HepG2 (cell line): ENCODE results near the gene AAGAB. TPM values are rescaled to one million over a fixed set of nuclear protein-coding genes. Genes with fewer than 3 reads are reported as not detected.

Experiments used
- ATAC-seq: fragments of 200-7000 bp; cut with Tn5 transposase; 3 replicates; pipeline ENCODE4 v1.9.1; 2020; ENCODE audit warnings: mild to moderate bottlenecking, moderate library complexity
- BruUV-seq: library from RNA; stranded (reverse); fragments of 400-500 nt; replicated peaks from 2 replicates; lab custom pipeline; 2021; lab: Mats Ljungman, UMichigan
- CTCF ChIA-PET: fragments of 300-600 bp; formaldehyde crosslinking; extraction: SDS; loops from one replicate; lab custom pipeline; 2021; ENCODE audit warnings: low total read pairs, inconsistent platforms, low intra/inter-chr PET ratio; lab: Yijun Ruan, JAX
- POLR2A ChIA-PET: fragments of 350-600 bp; sonication (Branson Sonifier 250); formaldehyde crosslinking; loops from one replicate; lab custom pipeline; 2020; ENCODE audit warnings: antibody characterized with exemption, inconsistent platforms; lab: Yijun Ruan, JAX
- DNase-seq: peaks from one replicate; pipeline ENCODE4 v3.0.0-alpha.2; 2015; ENCODE audit warnings: low spot score
- FAIRE-seq: peaks from 3 replicates; lab custom pipeline; 2011; peaks lifted over from hg19 to GRCh38; lab: Jason Lieb, UNC
- H2AFZ ChIP-seq: one replicate; pipeline ENCODE4 v1.6.1; 2011; ENCODE audit warnings: low read length, inconsistent platforms
- H3K27ac ChIP-seq: fragments of 300-600 bp; 3 replicates; pipeline ENCODE4 v1.8.0; 2011; ENCODE audit warnings: mixed run types, mild to moderate bottlenecking, mixed read lengths, low read length, inconsistent platforms; ENCODE audit not compliant: insufficient read depth; ENCODE audit errors: extremely low read length
- H3K27me3 ChIP-seq, 2 experiments: fragments of 200-600 bp in 1 of 2; 2 replicates in 1 of 2; 3 replicates in 1 of 2; pipeline versions ENCODE4 v1.6.0 to v1.8.0; 2011; ENCODE audit warnings: low read length in 2 of 2, mild to moderate bottlenecking in 2 of 2, moderate library complexity in 2 of 2, inconsistent platforms in 1 of 2; ENCODE audit not compliant: insufficient read depth in 2 of 2, control insufficient read depth in 1 of 2
- H3K36me3 ChIP-seq, 2 experiments: fragments of 200-600 bp in 1 of 2; replicated peaks in 1 of 2; 2 replicates in 1 of 2; 3 replicates in 1 of 2; pipeline versions ENCODE4 v1.5.1 to v1.8.0; 2011; ENCODE audit warnings: low read length in 2 of 2, inconsistent platforms in 1 of 2; ENCODE audit not compliant: insufficient read depth in 2 of 2, control insufficient read depth in 1 of 2
- H3K4me1 ChIP-seq: 2 replicates; pipeline ENCODE4 v1.5.1; 2012; ENCODE audit warnings: low read length, inconsistent platforms; ENCODE audit not compliant: insufficient read depth
- H3K4me2 ChIP-seq: 2 replicates; pipeline ENCODE4 v1.6.0; 2011; ENCODE audit warnings: low read depth, low read length, inconsistent platforms
- H3K4me3 ChIP-seq, 3 experiments: fragments of 200-600 bp in 1 of 3; sonication (generic), shearing (Covaris generic) in 1 of 3; replicated peaks in 1 of 3; 2 replicates each; pipeline ENCODE4 v1.5.1; 2011 to 2016; ENCODE audit warnings: low read length in 3 of 3, inconsistent platforms in 2 of 3, low read depth in 2 of 3, mild to moderate bottlenecking in 2 of 3, control low read depth in 1 of 3, mixed read lengths in 1 of 3; ENCODE audit not compliant: insufficient read depth in 1 of 3
- H3K79me2 ChIP-seq: one replicate; pipeline ENCODE4 v1.6.1; 2011; ENCODE audit warnings: low read length, inconsistent platforms; ENCODE audit not compliant: insufficient read depth
- H3K9ac ChIP-seq: 2 replicates; pipeline ENCODE4 v1.6.0; 2011; ENCODE audit warnings: mild to moderate bottlenecking, low read depth, low read length, inconsistent platforms; ENCODE audit not compliant: insufficient read depth
- H3K9me3 ChIP-seq: 2 replicates; pipeline ENCODE4 v1.5.1; 2012; ENCODE audit warnings: mild to moderate bottlenecking, low read length
- H4K20me1 ChIP-seq: 2 replicates; pipeline ENCODE4 v1.6.0; 2011; ENCODE audit warnings: inconsistent platforms, mild to moderate bottlenecking, low read length, moderate library complexity; ENCODE audit not compliant: insufficient read depth
- BCLAF1 ChIP-seq: fragments of 450-650 bp; IDR thresholded peaks from 2 replicates; pipeline ENCODE4 v1.6.1; 2017; ENCODE audit warnings: mild to moderate bottlenecking
- FOXM1 ChIP-seq: sonication (generic); formaldehyde crosslinking; IDR thresholded peaks from 2 replicates; pipeline ENCODE4 v1.5.0; 2020; ENCODE audit warnings: missing genetic modification reagents
- MAZ ChIP-seq, 2 experiments: sonication (generic) in 1 of 2; formaldehyde crosslinking in 1 of 2; IDR thresholded peaks; 2 replicates each; pipeline versions ENCODE4 v1.5.0 to v1.6.1; 2012 to 2020; ENCODE audit warnings: low read depth in 2 of 2, mild to moderate bottlenecking in 2 of 2, borderline replicate concordance in 1 of 2, improper control_type of control experiment in 1 of 2, low read length in 1 of 2, missing genetic modification reagents in 1 of 2, moderate library complexity in 1 of 2
- NCOR1 ChIP-seq: fragments of 200-600 bp; sonication (generic); IDR thresholded peaks from 2 replicates; pipeline ENCODE4 v1.7.0; 2017; ENCODE audit warnings: antibody characterized with exemption, low read length, borderline replicate concordance
- NFE2 ChIP-seq: sonication (generic); formaldehyde crosslinking; IDR thresholded peaks from 2 replicates; pipeline ENCODE4 v1.4.0; 2020; ENCODE audit warnings: missing genetic modification reagents
- REXO4 ChIP-seq: sonication (generic); formaldehyde crosslinking; IDR thresholded peaks from 2 replicates; pipeline ENCODE4 v1.8.0; 2022; ENCODE audit warnings: missing genetic modification reagents, mild to moderate bottlenecking, borderline replicate concordance
- SKIL ChIP-seq: sonication (generic); formaldehyde crosslinking; IDR thresholded peaks from 2 replicates; pipeline ENCODE4 v1.8.0; 2022; ENCODE audit warnings: missing genetic modification reagents, mild to moderate bottlenecking, moderate library complexity, borderline replicate concordance
- ZC3H13 ChIP-seq: sonication (generic); formaldehyde crosslinking; IDR thresholded peaks from 2 replicates; pipeline ENCODE4 v1.8.1; 2023; ENCODE audit warnings: mild to moderate bottlenecking, missing genetic modification reagents, moderate library complexity
- ZFP90 ChIP-seq: sonication (generic); formaldehyde crosslinking; IDR thresholded peaks from 2 replicates; pipeline ENCODE4 v1.8.0; 2022; ENCODE audit warnings: missing genetic modification reagents, mild to moderate bottlenecking, inconsistent platforms, borderline replicate concordance
- ZNF709 ChIP-seq: sonication (generic); formaldehyde crosslinking; IDR thresholded peaks from 2 replicates; pipeline ENCODE4 v1.5.0; 2020; ENCODE audit warnings: mild to moderate bottlenecking, missing genetic modification reagents
- ZNF781 ChIP-seq: sonication (generic); formaldehyde crosslinking; IDR thresholded peaks from 2 replicates; pipeline ENCODE4 v1.5.1; 2020; ENCODE audit warnings: borderline replicate concordance, mild to moderate bottlenecking, missing genetic modification reagents; ENCODE audit errors: not compliant biosample characterization
- WGBS: methylation state at CpG from one replicate; pipeline ENCODE4 v1.1.6; 2017; ENCODE audit warnings: low lambda C conversion rate; 5-methylcytosine and 5-hydroxymethylcytosine counted together
- in situ Hi-C: cut with HindIII; loops from 2 replicates; pipeline ENCODE4 v1.10.0; 2017; ENCODE audit warnings: low pct_unique_long_range_greater_than_20kb; ENCODE audit not compliant: extremely low pct_ligation_motif_present
- intact Hi-C: fragments of 100-400 bp; cut with micrococcal nuclease; formaldehyde crosslinking; loops from one replicate; pipeline ENCODE4 v1.10.0; 2022; ENCODE audit not compliant: unreplicated experiment
- polyA plus RNA-seq, 8 experiments: library from polyadenylated mRNA; depleted of rRNA in 3 of 8; stranded (reverse) in 7 of 8; unstranded in 1 of 8; fragments of >200 nt; fragmentation: Illumina TruSeq in 4 of 8; extraction: Trizol in 4 of 8; gene quantifications; 2 replicates each; pipeline versions ENCODE4 v1.2.1 to v1.2.3, GENCODE V29; 2011 to 2016; ENCODE audit warnings: low read depth in 4 of 8, missing spikeins in 1 of 8, mixed read lengths in 1 of 8; ENCODE audit not compliant: insufficient read depth in 1 of 8
- total RNA-seq, 5 experiments: library from RNA; depleted of rRNA; stranded (reverse); fragments of >200 nt; fragmentation: Illumina TruSeq; extraction: Trizol; gene quantifications; 2 replicates each; pipeline ENCODE4 v1.2.3, GENCODE V29; 2016; ENCODE audit warnings: low read depth in 1 of 5

The AAGAB gene
- total and polyA plus RNA-seq, 2 of the 13 experiments (the other 11 are each of a cell fraction or from before 2014, with no cell fraction given), result 8.0 to 34.9 TPM

GRCh38 chr15:67241132-67241855 is 13.2 kb downstream of the AAGAB start:
- 88% methylated on average over 4 of the region's 4 CpGs for WGBS
- H3K9me3 ChIP-seq, result no peaks in the 10 kb centered on the region
- H3K27ac ChIP-seq, result no peak overlapping the region
- H4K20me1 ChIP-seq, result no peaks in the 10 kb centered on the region; the same call in 1 of the 2 replicates
- TF ChIP-seq NCOR1 (no peak), SKIL (CRISPR knock-in tag) (no peak), BCLAF1 (no peak), ZNF781 (CRISPR knock-in tag) (no peak), REXO4 (no peak), MAZ (IDR thresholded peaks at IDR 0.05; ENCODE audit: borderline replicate concordance, low read depth, low read length) (no peak), MAZ (CRISPR knock-in tag; IDR thresholded peaks at IDR 0.05; ENCODE audit: low read depth) (no peak), ZNF709 (CRISPR knock-in tag) (no peak), NFE2 (CRISPR knock-in tag) (no peak), FOXM1 (no peak), ZC3H13 (no peak), ZFP90 (no peak)
- H3K36me3 ChIP-seq, result 0 out of 5 replicates have a peak, but pooled peaks cover 0 to under 1% of the 10 kb centered on the region in 2 experiments
- in situ Hi-C loops (no loop called here), intact Hi-C loops (no loop called here)
- H3K4me3 ChIP-seq, result no peak overlapping the region
- ATAC-seq (no peak), DNase-seq (no peak), FAIRE-seq (no peak)
- ChIA-PET POLR2A (no interaction called here), CTCF (no interaction called here)
- H3K4me1 ChIP-seq, result no peaks in the 10 kb centered on the region
- H3K27me3 ChIP-seq, result no peaks in the 10 kb centered on the region
- H3K4me2 ChIP-seq, result no peak overlapping the region
- H3K79me2 ChIP-seq, result peaks cover 4% of the 10 kb centered on the region
- H3K9ac ChIP-seq, result no peak overlapping the region
- BruUV-seq, result no TSS peak
- H2AFZ ChIP-seq, result no peak overlapping the region
